Cardiac fibroblast (primary cell): ENCODE measurements around the gene DHODH.
"Not testable (repeated sequence)": the region's sequence is repeated elsewhere in the genome, so short reads cannot be mapped to it uniquely, and the experiment has no call there.

Experiments
- DNase-seq, 2 donors: peaks; one replicate each; pipeline versions ENCODE4 v3.0.0 to v3.0.0-alpha.2; 2010; ENCODE audit warnings: low read depth in 2 of 2
- H3K4me3 ChIP-seq, 2 donors: replicated peaks in 1 of 2; 1 replicate in 1 of 2; 2 replicates in 1 of 2; pipeline ENCODE4 v1.5.1; 2011; ENCODE audit warnings: low read depth in 2 of 2, low read length in 2 of 2, mild to moderate bottlenecking in 2 of 2, moderate library complexity in 1 of 2
- CTCF ChIP-seq: IDR thresholded peaks from one replicate; pipeline ENCODE4 v1.5.1; 2011; ENCODE audit warnings: low read depth, mild to moderate bottlenecking, low read length, inconsistent platforms

DHODH gene

GRCh38 chr16:71995038-71995437 lies 13.5 kb upstream of the DHODH start:
- DNase-seq, result no peak
- H3K4me3 ChIP-seq, result no peak overlapping the region
- no peak for TF ChIP-seq CTCF

GRCh38 chr16:71997578-71997977 lies 11.0 kb upstream of the DHODH start:
- not testable (repeated sequence) for DNase-seq, H3K4me3 ChIP-seq

GRCh38 chr16:72001180-72001874 lies 7.2 kb upstream of the DHODH start:
- H3K4me3 ChIP-seq, result no peak overlapping the region
- no peak for DNase-seq
- TF ChIP-seq CTCF, result no peak

- no peak for DNase-seq
- no peak overlapping the region for H3K4me3 ChIP-seq
- no peak for TF ChIP-seq CTCF
Measured at GRCh38 chr16:72002619-72003018, 5.9 kb upstream of the DHODH start.

DNA sequence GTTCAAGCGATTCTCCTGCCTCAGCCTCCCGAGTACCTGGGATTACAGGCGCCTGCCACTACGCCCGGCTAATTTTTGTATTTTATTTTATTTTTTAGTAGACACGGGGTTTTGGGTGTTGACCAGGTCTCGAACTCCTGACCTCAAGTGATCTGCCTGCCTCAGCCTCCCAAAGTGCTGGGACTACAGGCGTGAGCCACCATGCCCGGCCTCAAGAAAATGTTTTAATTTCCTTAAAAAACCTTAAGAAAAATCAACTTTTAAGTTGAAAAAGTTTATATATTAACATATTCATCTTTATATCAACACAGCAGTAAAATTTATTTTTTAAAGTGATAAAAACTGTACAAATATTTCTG lies 500 bp upstream of the DHODH start:
- not testable (repeated sequence) for DNase-seq

DNA sequence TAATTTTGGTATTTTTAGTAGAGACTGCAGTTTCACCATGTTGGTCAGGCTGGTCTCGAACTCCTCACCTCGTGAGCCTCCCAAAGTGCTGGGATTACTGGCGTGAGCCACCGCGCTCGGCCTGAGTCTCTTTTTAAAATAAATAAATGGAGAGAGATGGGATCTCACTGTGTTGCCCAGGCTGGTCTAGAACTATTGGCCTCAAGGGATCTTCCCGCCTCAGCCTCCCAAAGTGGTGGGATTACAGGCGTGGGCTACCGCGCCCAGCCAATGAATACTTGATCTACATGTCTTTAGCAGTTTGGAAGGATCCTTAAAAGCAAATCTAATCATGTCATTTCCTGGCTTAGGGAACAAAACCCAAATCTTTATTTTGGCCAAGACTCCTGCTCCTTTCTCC lies 1.2 kb downstream of the DHODH start:
- DNase-seq, result no peak
- no peak for TF ChIP-seq CTCF

More for the DNA sequence above, 500 bp upstream of the DHODH start:
- H3K4me3 ChIP-seq, result peak overlapping the region in 1 of 2 donors; percentile 26

DNA sequence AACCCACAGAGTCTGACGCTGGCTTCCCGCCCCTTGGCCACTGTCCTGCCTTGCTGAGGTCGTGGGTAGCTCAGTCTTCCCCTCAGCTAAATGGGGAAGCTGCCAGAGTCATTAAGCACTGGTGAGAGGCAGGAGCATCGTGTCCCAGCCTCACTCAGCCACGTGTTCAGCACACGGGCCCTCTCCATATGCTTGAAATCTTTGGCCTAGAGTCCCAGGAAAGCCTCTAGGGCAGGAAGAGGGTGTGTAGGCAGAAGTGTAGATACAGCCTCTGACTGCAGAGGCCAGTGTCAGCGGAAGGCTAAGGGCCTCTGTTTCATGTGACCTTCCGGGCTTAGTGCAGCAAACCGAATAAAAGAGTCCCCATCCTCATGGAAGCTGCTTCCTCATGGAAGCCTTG lies 4.1 kb downstream of the DHODH start:
- no peak overlapping the region for H3K4me3 ChIP-seq
- no peak for DNase-seq
- no peak for TF ChIP-seq CTCF

More for the DNA sequence above, 1.2 kb downstream of the DHODH start:
- no peak overlapping the region for H3K4me3 ChIP-seq

GRCh38 chr16:72013389-72013788 lies 4.8 kb downstream of the DHODH start:
- no peak overlapping the region for H3K4me3 ChIP-seq
- DNase-seq, result peak; percentile 30 to 52
- TF ChIP-seq CTCF, result no peak
